Prostate gland (tissue), 2 donors: Measurements from ENCODE around the gene IGFLR1. TPM values are rescaled to one million over a fixed set of nuclear protein-coding genes. Genes with fewer than 3 reads are reported as not detected.

Experiments
- DNase-seq: peaks from one replicate; pipeline ENCODE4 v3.0.0-alpha.2; 2019; ENCODE audit warnings: low spot score
- H3K27ac ChIP-seq, 2 donors: fragments of 200-600 bp; sonication (generic); 2 replicates each; pipeline ENCODE4 v1.5.1; 2017 to 2019
- H3K27me3 ChIP-seq: fragments of 200-600 bp; sonication (generic); replicated peaks from 2 replicates; pipeline ENCODE4 v1.5.1; 2019; ENCODE audit not compliant: insufficient read depth
- H3K36me3 ChIP-seq, 2 donors: fragments of 200-600 bp; sonication (generic); 1 replicate in 1 of 2; 2 replicates in 1 of 2; pipeline versions ENCODE4 v1.5.1 to v1.8.1; 2017 to 2019
- H3K4me1 ChIP-seq: fragments of 200-600 bp; sonication (generic); replicated peaks from 2 replicates; pipeline ENCODE4 v1.5.1; 2019
- H3K4me3 ChIP-seq, 2 donors: fragments of 200-600 bp; sonication (generic); 2 replicates each; pipeline ENCODE4 v1.5.1; 2017 to 2019
- H3K9me3 ChIP-seq: fragments of 200-600 bp; sonication (generic); 2 replicates; pipeline ENCODE4 v1.5.1; 2017
- CTCF ChIP-seq, 4 experiments: fragments of 200-600 bp in 2 of 4; fragments of 450-650 bp in 2 of 4; sonication (generic) in 2 of 4; IDR thresholded peaks; 1 replicate in 3 of 4; 2 replicates in 1 of 4; pipeline ENCODE4 v1.5.1; 2016 to 2019; ENCODE audit warnings: antibody characterized with exemption in 4 of 4, mild to moderate bottlenecking in 2 of 4, moderate library complexity in 2 of 4
- POLR2A ChIP-seq: fragments of 450-650 bp; IDR thresholded peaks from one replicate; pipeline ENCODE4 v1.6.1; 2016; ENCODE audit warnings: antibody characterized with exemption, mild to moderate bottlenecking
- POLR2AphosphoS5 ChIP-seq: sonication (generic); formaldehyde crosslinking; IDR thresholded peaks from one replicate; pipeline ENCODE4 v1.6.1; 2017; ENCODE audit warnings: antibody characterized with exemption
- WGBS: methylation state at CpG from one replicate; pipeline ENCODE4 v1.1.5; 2018; 5-methylcytosine and 5-hydroxymethylcytosine counted together
- intact Hi-C: fragments of 100-400 bp; cut with DNase I; formaldehyde crosslinking; loops from one replicate; pipeline ENCODE4 v1.14.2; 2022
- total RNA-seq, 2 donors: library from RNA; depleted of rRNA; stranded (reverse); fragments of >200 nt; gene quantifications; one replicate each; pipeline ENCODE4 v1.1.0, GENCODE V29; 2016

Gene IGFLR1
- total RNA-seq, 2 donors from 2014 or later = 9.4 to 16.1 TPM

- Histone ChIP-seq H3K36me3 (peaks cover 0 to 17% of the 10 kb centered on the region in 2 donors), H3K27ac (no peak overlapping the region), H3K27me3 (no peaks in the 10 kb centered on the region), H3K9me3 (no peaks in the 10 kb centered on the region), H3K4me3 (no peak overlapping the region), H3K4me1 (peaks cover 5% of the 10 kb centered on the region)
- intact Hi-C loops = loop anchor here (10.0 kb wide), 1 partner anchor 303 kb away; the partner anchor contains the start of genes THAP8 and WDR62
- WGBS = 91% methylated on average over 14 of the region's 14 CpGs
- DNase-seq = no peak
- no peak for TF ChIP-seq POLR2A
Observed at GRCh38 chr19:35751839-35752745, 9.8 kb upstream of the IGFLR1 start.

- DNase-seq = no peak
- Histone ChIP-seq H3K36me3 (peaks cover 0 to 17% of the 10 kb centered on the region in 2 donors), H3K27ac (no peak overlapping the region), H3K4me1 (peaks cover 13% of the 10 kb centered on the region), H3K9me3 (no peaks in the 10 kb centered on the region), H3K27me3 (no peaks in the 10 kb centered on the region), H3K4me3 (no peak overlapping the region)
- WGBS = 72% methylated on average over 5 of the region's 5 CpGs
- TF ChIP-seq CTCF (IDR thresholded peaks at IDR 0.05) (no peak), POLR2AphosphoS5 (no peak)
- intact Hi-C loops = loop anchor here (10.0 kb wide), 1 partner anchor 305 kb away; the partner anchor contains the start of genes THAP8 and WDR62
Observed at GRCh38 chr19:35750167-35750566, 7.9 kb upstream of the IGFLR1 start.

- TF ChIP-seq POLR2AphosphoS5 (peak; percentile 100), CTCF (IDR thresholded peaks at IDR 0.05) (peak in 3 of 4 experiments; percentile 8 to 67 (median 60)), POLR2A (peak; percentile 77)
- DNase-seq = peak; percentile 99
- peak within 1 kb of the TSS; percentile 81 for H3K4me3 ChIP-seq
- peaks cover 13% of the 10 kb centered on the region for H3K4me1 ChIP-seq
- no peaks in the 10 kb centered on the region for H3K9me3 ChIP-seq
- H3K27me3 ChIP-seq = no peaks in the 10 kb centered on the region
- intact Hi-C loops = loop anchor here (10.0 kb wide), 1 partner anchor 466 kb away; the partner anchor contains the start of genes ZNF146 and ZNF565
- H3K36me3 ChIP-seq = peaks cover 0 to 10% of the 10 kb centered on the region in 2 donors
- peak within 1 kb of the TSS; percentile 71 to 77 for H3K27ac ChIP-seq
- WGBS = under 1% methylated on average over 45 of the region's 45 CpGs
Observed at GRCh38 chr19:35748106-35749020, 6.1 kb upstream of the IGFLR1 start, which contains the start of gene LIN37. LIN37 (plus strand) TSS chr19:35748576; CDS start chr19:35748725, 149 bp downstream.

- TF ChIP-seq POLR2AphosphoS5 = no peak
- no peak for TF ChIP-seq POLR2A
- no peak for TF ChIP-seq CTCF (IDR thresholded peaks at IDR 0.05)
- Histone ChIP-seq H3K27me3 (no peaks in the 10 kb centered on the region), H3K36me3 (no peaks in the 10 kb centered on the region), H3K9me3 (no peaks in the 10 kb centered on the region), H3K27ac (no peak overlapping the region), H3K4me3 (peak overlapping the region in 1 of 2 donors; percentile 94), H3K4me1 (peaks cover 13% of the 10 kb centered on the region)
- intact Hi-C loops = loop anchor here (10.0 kb wide), 1 partner anchor 468 kb away; the partner anchor contains the start of genes ZNF146 and ZNF565
- 90% methylated on average over 5 of the region's 5 CpGs for WGBS
- no peak for DNase-seq
Observed at GRCh38 chr19:35746531-35746930, 4.3 kb upstream of the IGFLR1 start.
